GM23338 (cell line): ENCODE data around the gene SH3RF3.

Experiments
- CREB1 ChIP-seq: fragments of 250-450 bp; sonication (Bioruptor Pico); IDR thresholded peaks from 2 replicates; pipeline ENCODE4 v1.5.0; 2020; ENCODE audit warnings: low read depth, mild to moderate bottlenecking, moderate library complexity
- EZH2 ChIP-seq: fragments of 200-600 bp; sonication (generic); IDR thresholded peaks from one replicate; pipeline ENCODE4 v1.8.0; 2017; ENCODE audit warnings: antibody characterized with exemption, mild to moderate bottlenecking, low read depth; ENCODE audit not compliant: unreplicated experiment
- EZH2phosphoT487 ChIP-seq: fragments of 200-600 bp; sonication (generic); IDR thresholded peaks from one replicate; pipeline ENCODE4 v1.8.1; 2018; ENCODE audit warnings: antibody characterized with exemption; ENCODE audit not compliant: unreplicated experiment
- JUNB ChIP-seq: IDR thresholded peaks from one replicate; pipeline ENCODE4 v1.6.1; 2016; ENCODE audit warnings: antibody characterized with exemption; ENCODE audit not compliant: unreplicated experiment
- NANOG ChIP-seq: IDR thresholded peaks from 2 replicates; pipeline ENCODE4 v1.6.1; 2016; ENCODE audit warnings: antibody characterized with exemption, borderline replicate concordance
- POLR2AphosphoS5 ChIP-seq: IDR thresholded peaks from 2 replicates; pipeline ENCODE4 v1.6.1; 2016; ENCODE audit warnings: antibody characterized with exemption, low read depth
- STAT1 ChIP-seq: IDR thresholded peaks from one replicate; pipeline ENCODE4 v1.6.1; 2016; ENCODE audit warnings: antibody characterized with exemption; ENCODE audit not compliant: unreplicated experiment
- ZNF114 ChIP-seq: fragments of 250-450 bp; sonication (Bioruptor Pico); IDR thresholded peaks from 2 replicates; pipeline ENCODE4 v1.5.0; 2020; ENCODE audit warnings: mild to moderate bottlenecking, moderate library complexity
- ZNF331 ChIP-seq: fragments of 250-450 bp; sonication (Bioruptor Pico); IDR thresholded peaks from 2 replicates; pipeline ENCODE4 v1.5.0; 2020; ENCODE audit warnings: low read depth, mild to moderate bottlenecking, moderate library complexity
- TF ChIP-seq, protein P1 (sequence below), 2 experiments: fragments of 200-600 bp in 1 of 2; sonication (generic) in 1 of 2; conservative IDR thresholded peaks; 2 replicates each; pipeline versions ENCODE4 v1.5.1 to v1.6.1; 2016 to 2017; ENCODE audit warnings: antibody characterized with exemption in 2 of 2, low read depth in 2 of 2, mild to moderate bottlenecking in 2 of 2, moderate library complexity in 1 of 2
- TF ChIP-seq, protein P2 (sequence below): IDR thresholded peaks from one replicate; pipeline ENCODE4 v1.6.1; 2018; ENCODE audit warnings: antibody characterized with exemption; ENCODE audit not compliant: unreplicated experiment
- TF ChIP-seq, protein P3 (sequence below): fragments of 250-450 bp; sonication (Bioruptor Pico); IDR thresholded peaks from 2 replicates; pipeline ENCODE4 v1.5.0; 2020; ENCODE audit warnings: mild to moderate bottlenecking, moderate library complexity
- TF ChIP-seq, protein P4 (sequence below): IDR thresholded peaks from 2 replicates; pipeline ENCODE4 v1.6.1; 2016; ENCODE audit warnings: antibody characterized with exemption

DNA sequence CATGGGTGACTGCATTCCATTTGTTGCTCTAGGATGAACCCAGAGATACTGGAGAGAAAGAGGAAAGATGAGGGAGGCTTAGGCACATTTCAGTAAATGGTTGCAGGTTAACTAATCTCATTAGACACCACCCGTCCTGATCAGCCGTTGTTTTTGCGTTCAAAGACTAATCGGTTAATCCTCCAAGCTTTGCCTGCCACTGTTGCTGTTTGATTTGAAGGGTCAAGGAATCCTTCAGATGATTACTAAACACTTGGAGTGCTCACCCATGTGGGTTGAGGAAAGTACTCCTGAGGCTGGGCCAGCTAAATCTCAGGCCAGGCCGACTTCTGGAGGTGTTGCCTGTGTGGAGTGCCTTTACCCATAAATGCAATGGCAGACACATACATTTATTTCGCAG lies 8.6 kb downstream of the SH3RF3 start:
- TF ChIP-seq, protein P1, sequence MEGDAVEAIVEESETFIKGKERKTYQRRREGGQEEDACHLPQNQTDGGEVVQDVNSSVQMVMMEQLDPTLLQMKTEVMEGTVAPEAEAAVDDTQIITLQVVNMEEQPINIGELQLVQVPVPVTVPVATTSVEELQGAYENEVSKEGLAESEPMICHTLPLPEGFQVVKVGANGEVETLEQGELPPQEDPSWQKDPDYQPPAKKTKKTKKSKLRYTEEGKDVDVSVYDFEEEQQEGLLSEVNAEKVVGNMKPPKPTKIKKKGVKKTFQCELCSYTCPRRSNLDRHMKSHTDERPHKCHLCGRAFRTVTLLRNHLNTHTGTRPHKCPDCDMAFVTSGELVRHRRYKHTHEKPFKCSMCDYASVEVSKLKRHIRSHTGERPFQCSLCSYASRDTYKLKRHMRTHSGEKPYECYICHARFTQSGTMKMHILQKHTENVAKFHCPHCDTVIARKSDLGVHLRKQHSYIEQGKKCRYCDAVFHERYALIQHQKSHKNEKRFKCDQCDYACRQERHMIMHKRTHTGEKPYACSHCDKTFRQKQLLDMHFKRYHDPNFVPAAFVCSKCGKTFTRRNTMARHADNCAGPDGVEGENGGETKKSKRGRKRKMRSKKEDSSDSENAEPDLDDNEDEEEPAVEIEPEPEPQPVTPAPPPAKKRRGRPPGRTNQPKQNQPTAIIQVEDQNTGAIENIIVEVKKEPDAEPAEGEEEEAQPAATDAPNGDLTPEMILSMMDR (conservative IDR thresholded peaks at IDR 0.05; ENCODE audit: low read depth in 2 of 2): no peak
- TF ChIP-seq, protein P2, sequence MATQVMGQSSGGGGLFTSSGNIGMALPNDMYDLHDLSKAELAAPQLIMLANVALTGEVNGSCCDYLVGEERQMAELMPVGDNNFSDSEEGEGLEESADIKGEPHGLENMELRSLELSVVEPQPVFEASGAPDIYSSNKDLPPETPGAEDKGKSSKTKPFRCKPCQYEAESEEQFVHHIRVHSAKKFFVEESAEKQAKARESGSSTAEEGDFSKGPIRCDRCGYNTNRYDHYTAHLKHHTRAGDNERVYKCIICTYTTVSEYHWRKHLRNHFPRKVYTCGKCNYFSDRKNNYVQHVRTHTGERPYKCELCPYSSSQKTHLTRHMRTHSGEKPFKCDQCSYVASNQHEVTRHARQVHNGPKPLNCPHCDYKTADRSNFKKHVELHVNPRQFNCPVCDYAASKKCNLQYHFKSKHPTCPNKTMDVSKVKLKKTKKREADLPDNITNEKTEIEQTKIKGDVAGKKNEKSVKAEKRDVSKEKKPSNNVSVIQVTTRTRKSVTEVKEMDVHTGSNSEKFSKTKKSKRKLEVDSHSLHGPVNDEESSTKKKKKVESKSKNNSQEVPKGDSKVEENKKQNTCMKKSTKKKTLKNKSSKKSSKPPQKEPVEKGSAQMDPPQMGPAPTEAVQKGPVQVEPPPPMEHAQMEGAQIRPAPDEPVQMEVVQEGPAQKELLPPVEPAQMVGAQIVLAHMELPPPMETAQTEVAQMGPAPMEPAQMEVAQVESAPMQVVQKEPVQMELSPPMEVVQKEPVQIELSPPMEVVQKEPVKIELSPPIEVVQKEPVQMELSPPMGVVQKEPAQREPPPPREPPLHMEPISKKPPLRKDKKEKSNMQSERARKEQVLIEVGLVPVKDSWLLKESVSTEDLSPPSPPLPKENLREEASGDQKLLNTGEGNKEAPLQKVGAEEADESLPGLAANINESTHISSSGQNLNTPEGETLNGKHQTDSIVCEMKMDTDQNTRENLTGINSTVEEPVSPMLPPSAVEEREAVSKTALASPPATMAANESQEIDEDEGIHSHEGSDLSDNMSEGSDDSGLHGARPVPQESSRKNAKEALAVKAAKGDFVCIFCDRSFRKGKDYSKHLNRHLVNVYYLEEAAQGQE: no peak
- TF ChIP-seq EZH2 (no peak), POLR2AphosphoS5 (no peak), EZH2phosphoT487 (no peak), ZNF331 (CRISPR knock-in tag) (no peak), STAT1 (no peak), CREB1 (CRISPR knock-in tag) (no peak), NANOG (no peak), JUNB (no peak), ZNF114 (CRISPR knock-in tag) (no peak)
- TF ChIP-seq, protein P3, sequence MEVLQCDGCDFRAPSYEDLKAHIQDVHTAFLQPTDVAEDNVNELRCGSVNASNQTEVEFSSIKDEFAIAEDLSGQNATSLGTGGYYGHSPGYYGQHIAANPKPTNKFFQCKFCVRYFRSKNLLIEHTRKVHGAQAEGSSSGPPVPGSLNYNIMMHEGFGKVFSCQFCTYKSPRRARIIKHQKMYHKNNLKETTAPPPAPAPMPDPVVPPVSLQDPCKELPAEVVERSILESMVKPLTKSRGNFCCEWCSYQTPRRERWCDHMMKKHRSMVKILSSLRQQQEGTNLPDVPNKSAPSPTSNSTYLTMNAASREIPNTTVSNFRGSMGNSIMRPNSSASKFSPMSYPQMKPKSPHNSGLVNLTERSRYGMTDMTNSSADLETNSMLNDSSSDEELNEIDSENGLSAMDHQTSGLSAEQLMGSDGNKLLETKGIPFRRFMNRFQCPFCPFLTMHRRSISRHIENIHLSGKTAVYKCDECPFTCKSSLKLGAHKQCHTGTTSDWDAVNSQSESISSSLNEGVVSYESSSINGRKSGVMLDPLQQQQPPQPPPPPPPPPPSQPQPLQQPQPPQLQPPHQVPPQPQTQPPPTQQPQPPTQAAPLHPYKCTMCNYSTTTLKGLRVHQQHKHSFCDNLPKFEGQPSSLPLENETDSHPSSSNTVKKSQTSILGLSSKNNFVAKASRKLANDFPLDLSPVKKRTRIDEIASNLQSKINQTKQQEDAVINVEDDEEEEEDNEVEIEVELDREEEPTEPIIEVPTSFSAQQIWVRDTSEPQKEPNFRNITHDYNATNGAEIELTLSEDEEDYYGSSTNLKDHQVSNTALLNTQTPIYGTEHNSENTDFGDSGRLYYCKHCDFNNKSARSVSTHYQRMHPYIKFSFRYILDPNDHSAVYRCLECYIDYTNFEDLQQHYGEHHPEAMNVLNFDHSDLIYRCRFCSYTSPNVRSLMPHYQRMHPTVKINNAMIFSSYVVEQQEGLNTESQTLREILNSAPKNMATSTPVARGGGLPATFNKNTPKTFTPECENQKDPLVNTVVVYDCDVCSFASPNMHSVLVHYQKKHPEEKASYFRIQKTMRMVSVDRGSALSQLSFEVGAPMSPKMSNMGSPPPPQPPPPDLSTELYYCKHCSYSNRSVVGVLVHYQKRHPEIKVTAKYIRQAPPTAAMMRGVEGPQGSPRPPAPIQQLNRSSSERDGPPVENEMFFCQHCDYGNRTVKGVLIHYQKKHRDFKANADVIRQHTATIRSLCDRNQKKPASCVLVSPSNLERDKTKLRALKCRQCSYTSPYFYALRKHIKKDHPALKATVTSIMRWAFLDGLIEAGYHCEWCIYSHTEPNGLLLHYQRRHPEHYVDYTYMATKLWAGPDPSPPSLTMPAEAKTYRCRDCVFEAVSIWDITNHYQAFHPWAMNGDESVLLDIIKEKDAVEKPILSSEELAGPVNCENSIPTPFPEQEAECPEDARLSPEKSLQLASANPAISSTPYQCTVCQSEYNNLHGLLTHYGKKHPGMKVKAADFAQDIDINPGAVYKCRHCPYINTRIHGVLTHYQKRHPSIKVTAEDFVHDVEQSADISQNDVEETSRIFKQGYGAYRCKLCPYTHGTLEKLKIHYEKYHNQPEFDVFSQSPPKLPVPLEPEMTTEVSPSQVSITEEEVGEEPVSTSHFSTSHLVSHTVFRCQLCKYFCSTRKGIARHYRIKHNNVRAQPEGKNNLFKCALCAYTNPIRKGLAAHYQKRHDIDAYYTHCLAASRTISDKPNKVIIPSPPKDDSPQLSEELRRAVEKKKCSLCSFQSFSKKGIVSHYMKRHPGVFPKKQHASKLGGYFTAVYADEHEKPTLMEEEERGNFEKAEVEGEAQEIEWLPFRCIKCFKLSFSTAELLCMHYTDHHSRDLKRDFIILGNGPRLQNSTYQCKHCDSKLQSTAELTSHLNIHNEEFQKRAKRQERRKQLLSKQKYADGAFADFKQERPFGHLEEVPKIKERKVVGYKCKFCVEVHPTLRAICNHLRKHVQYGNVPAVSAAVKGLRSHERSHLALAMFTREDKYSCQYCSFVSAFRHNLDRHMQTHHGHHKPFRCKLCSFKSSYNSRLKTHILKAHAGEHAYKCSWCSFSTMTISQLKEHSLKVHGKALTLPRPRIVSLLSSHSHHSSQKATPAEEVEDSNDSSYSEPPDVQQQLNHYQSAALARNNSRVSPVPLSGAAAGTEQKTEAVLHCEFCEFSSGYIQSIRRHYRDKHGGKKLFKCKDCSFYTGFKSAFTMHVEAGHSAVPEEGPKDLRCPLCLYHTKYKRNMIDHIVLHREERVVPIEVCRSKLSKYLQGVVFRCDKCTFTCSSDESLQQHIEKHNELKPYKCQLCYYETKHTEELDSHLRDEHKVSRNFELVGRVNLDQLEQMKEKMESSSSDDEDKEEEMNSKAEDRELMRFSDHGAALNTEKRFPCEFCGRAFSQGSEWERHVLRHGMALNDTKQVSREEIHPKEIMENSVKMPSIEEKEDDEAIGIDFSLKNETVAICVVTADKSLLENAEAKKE (CRISPR knock-in tag): no peak
- TF ChIP-seq, protein P4, sequence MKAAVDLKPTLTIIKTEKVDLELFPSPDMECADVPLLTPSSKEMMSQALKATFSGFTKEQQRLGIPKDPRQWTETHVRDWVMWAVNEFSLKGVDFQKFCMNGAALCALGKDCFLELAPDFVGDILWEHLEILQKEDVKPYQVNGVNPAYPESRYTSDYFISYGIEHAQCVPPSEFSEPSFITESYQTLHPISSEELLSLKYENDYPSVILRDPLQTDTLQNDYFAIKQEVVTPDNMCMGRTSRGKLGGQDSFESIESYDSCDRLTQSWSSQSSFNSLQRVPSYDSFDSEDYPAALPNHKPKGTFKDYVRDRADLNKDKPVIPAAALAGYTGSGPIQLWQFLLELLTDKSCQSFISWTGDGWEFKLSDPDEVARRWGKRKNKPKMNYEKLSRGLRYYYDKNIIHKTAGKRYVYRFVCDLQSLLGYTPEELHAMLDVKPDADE: no peak
